HG03139 (cell line): ENCODE measurements around the gene SLC43A2.
A peak's percentile ranks its signal among the peaks of the same experiment; 100 is the strongest.

Source experiments
- ATAC-seq: cut with Tn5 transposase; IDR thresholded peaks from one replicate; pipeline ENCODE4 v1.9.1; 2021; ENCODE audit not compliant: unreplicated experiment

Gene SLC43A2

GRCh38 chr17:1625053-1625452 is 3.6 kb downstream of the SLC43A2 start:
- ATAC-seq, result no peak

- no peak for ATAC-seq
Measured at GRCh38 chr17:1624650-1625049, 4.0 kb downstream of the SLC43A2 start.

GRCh38 chr17:1623057-1623630 is 5.5 kb downstream of the SLC43A2 start:
- no peak for ATAC-seq

- ATAC-seq, result no peak
Measured at GRCh38 chr17:1621273-1621954, 7.2 kb downstream of the SLC43A2 start.

GRCh38 chr17:1620486-1620885 is 8.1 kb downstream of the SLC43A2 start:
- no peak for ATAC-seq

- no peak for ATAC-seq
Measured at GRCh38 chr17:1617620-1618174, 10.9 kb downstream of the SLC43A2 start.

GRCh38 chr17:1616101-1616500 is 12.5 kb downstream of the SLC43A2 start:
- ATAC-seq, result no peak

- no peak for ATAC-seq
Measured at GRCh38 chr17:1612400-1612799, 16.2 kb downstream of the SLC43A2 start.

- no peak for ATAC-seq
Measured at GRCh38 chr17:1611715-1612114, 16.9 kb downstream of the SLC43A2 start.

- no peak for ATAC-seq
Measured at GRCh38 chr17:1608676-1609075, 20.0 kb downstream of the SLC43A2 start.

- ATAC-seq, result no peak
Measured at GRCh38 chr17:1607971-1608320, 20.7 kb downstream of the SLC43A2 start.

- ATAC-seq, result no peak
Measured at GRCh38 chr17:1606352-1606985, 22.2 kb downstream of the SLC43A2 start.

GRCh38 chr17:1605681-1606351 is 22.8 kb downstream of the SLC43A2 start:
- ATAC-seq, result no peak

- no peak for ATAC-seq
Measured at GRCh38 chr17:1604831-1605528, 23.7 kb downstream of the SLC43A2 start.

GRCh38 chr17:1601571-1601970 is 27.1 kb downstream of the SLC43A2 start:
- no peak for ATAC-seq

- ATAC-seq, result no peak
Measured at GRCh38 chr17:1598399-1599095, 30.1 kb downstream of the SLC43A2 start.

GRCh38 chr17:1597861-1598342 is 30.7 kb downstream of the SLC43A2 start:
- ATAC-seq, result no peak

- ATAC-seq, result no peak
Measured at GRCh38 chr17:1593630-1593931, 35.1 kb downstream of the SLC43A2 start.

GRCh38 chr17:1592751-1593629 is 35.6 kb downstream of the SLC43A2 start:
- ATAC-seq, result peak; percentile 63
